Measurements from ENCODE around the gene FKBP1A.

DNA sequence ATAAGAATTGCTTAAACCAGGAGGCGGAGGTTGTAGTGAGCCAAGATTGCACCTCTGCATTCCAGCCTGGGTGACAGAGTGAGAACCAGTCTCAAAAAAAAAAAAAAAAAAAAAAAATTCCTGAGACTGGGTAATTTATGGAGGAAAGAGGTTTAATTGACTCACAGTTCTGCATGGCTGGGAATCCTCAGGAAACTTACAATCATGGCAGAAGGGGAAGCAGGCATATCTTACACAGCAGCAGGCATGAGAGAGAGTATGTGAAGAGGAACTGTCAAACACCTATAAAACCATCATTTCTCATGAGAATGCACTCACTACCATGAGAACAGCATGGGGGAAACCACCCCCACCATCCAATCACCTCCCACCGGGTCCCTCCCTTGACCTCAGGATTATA lies 1.8 kb upstream of the FKBP1A start:
- TF ChIP-seq ZNF274 (IDR thresholded peaks at IDR 0.05; ENCODE audit: low read depth, low read length) (no peak), SUZ12 (IDR thresholded peaks at IDR 0.05; ENCODE audit: extremely low read depth, insufficient read depth, insufficient read length) (no peak)
